ENCODE data around the gene STOML1.

The STOML1 gene

DNA sequence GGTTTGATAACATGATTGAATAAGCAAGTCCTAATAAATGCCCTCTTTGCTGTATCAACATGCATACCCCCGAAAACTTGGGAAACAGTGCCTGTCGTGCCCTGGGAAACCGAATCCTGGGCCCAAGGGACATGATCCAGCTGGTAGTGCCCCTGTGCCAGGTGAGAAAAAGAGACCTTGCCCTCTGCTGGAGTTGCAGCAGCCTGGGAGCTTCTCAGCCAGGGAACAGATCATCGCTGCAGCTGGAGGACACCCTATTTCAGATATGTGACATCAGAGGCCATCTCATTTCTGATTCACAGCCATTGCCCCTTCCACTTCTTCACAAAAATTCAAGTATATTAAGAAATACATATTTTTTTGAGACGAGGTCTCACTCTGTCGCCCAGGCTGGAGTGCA, 32.3 kb downstream of the STOML1 start:
- DNase-seq, result no peak

DNA sequence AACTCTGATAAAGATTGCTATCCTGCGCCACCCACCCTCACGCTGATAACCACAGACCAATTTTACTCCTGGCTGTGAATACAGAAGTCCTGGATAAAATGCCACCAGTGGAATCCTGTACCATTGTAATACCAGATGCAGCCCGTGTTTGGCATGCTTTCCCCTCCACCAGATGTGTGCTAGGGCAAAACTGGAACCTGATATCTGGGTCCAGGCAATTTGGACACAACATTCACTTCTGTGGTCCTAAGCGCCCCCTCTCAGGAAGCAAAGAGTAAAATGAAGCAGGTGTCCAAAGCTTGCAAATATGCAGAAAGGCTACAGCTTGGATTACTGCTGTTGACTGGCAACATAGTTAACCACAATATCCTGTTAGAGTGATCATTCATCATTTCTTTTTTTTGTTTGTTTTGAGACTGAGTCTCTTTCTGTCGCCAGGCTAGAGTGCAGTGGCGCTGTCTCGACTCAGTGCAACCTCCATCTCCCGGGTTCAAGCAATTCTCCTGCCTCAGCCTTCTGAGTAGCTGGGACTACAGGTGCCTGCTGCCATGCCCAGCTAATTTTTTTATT, 33.0 kb downstream of the STOML1 start:
- DNase-seq, result no peak

DNA sequence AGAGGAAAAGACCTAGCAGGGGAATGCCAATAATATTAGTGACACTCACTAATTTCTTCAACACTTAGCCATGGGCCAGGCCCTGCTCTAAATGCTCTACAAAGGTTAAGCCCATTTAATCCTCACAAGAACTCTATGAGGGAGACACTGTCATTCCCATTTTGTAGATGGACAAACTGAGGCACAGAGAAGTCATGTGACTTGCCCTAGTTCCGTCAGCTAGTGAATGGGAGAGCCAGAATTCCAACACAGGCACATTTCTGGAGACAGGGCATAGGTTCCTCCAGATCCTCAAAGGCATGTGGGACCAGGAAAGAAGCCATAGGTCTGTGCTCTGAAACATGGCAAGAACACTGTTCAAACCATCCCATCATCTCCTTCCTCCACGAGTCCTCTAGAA, 34.3 kb downstream of the STOML1 start:
- no peak for DNase-seq

DNA sequence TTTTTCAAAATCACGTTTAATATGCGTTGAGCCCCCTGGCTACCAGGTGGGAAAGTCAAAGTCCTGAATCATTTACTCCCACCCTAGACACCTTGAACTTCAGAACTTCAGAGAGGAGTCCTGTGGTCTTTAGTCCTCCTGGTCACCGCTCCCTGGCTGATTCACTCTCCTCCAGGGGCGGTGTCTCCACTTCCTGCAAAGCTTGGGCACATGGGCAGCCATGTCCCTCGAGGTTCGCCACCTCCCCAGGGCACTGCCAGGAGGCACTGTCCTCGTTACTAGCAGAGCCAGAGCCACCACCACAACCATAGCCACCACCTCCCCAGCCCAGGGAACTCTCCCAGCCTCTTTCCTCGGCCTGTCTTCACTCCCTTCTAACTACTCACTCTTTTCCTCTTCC, 34.8 kb downstream of the STOML1 start:
- no peak for DNase-seq

DNA sequence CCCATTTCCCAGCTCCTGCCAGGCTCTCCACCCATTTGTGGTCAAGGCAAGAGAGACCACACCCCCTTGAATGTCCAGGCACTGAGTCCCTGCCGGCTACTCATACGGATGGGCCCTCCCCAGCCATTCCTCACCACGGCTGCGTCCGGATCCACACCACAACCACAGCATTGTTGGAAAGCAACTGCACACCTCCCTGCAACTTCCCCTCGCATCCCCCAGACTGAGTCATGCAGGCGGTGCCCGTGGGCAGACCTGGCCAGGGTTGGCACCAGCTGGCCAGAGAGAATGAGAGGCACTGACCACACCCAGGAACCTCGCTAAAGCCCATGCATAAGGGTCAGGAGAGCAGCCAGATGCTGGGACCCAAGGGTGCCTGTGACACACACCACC, 35.4 kb downstream of the STOML1 start:
- no peak for DNase-seq

DNA sequence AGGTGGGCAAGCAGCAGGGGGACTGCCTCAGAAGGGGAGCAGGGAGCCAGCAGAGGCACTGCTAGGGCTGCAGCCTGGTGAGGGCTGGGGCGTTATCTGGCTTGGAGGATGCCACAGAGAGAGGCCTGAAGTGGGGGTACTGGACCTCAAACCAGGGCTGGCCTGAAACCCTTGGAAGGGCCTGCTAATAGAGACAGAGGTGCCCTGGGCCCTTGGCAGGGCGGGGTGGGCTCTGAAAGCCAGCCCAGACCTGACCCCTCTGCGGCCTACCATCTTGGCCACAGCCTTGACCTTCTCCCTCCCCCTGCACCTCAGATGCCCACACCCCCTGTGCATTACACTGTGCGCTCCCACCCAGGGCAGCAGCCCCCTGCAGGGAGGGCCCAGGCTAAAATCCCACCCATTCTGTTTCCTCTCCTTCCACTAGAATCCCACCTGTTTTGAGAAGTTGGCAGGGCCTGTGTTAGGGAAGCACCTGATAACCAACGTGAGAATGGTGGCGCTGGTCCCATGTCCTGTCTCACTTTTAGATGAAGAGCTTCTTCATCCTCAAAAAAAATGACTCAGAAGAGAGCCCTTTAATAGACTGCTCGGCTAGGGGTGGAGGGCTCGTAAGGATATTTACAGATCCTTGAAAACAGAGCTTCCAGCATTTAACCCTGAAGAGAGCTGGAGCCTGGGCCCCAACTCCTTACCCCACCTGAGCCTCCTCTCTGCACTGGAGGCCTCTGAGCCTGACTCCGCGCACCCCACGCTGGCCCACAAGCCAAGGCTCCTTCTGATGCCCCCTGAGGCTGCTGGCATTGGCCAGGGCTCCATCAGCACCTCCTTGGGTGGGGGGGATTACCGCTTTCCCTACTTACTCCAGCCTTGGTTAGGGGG, 36.0 kb downstream of the STOML1 start:
- DNase-seq, result no peak

DNA sequence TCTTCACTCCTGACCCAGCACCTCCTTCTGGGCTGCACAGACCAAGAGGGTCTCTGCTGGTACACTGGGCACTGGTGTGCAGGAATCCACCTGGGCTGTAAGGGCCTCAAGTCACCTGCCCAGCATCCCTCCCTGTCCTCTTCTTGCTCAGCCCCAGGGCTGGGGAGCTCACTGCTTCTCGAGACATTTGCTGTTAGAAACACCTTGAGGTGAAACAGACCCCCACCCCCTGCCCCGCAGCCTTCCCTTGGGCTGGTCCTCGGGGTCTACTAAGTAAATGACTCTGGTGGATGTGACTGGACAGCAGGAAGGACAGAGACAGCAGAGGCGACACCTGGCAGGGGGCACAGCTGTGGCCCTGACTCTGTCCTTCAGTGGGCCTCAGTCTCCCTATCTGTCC, 36.8 kb downstream of the STOML1 start:
- no peak for DNase-seq

DNA sequence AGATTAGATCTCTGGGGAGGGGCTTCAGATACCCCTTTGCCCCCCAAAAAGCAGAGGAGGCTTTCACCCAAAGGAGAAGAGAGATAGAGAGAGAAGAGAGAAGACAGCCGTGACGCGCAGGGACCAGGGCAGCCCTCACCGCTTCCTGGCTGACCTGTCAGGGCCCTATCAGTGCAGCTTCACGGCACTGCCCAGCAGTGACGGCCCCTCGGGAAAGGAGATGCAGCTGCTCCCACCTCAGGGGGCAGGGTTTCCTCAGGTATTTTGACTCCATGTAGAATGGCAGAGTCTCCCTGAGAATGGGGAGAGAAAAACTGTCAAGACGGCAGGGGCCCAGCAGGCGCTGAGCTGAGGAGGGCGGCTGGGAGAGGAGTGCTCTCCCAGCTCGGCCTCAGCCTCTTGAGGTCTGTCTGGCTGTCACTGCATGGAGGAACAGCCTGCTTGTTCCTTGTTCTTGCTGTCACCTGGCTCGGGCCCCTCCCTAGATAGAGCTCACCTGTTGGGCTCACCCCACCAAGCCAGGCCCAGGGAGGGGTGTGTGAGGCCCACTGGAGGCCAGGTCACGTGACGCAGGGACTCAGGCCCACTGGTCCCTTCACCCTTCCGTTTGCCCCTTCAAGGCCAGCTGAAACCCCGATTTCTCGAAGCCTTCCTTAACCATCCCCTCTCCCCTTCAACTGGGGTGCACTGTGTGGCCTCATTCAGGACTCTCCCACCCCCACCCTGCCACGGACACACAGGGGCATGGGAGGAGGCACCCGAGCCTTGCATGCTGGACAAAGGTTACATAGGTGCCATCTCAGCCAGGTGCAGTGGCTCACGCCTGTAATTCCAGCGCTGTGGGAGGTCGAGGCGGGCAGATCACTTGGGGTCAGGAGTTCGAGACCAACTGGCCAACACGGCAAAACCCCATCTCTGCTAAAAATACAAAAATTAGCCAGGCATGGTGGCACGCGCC, 37.6 kb downstream of the STOML1 start:
- no peak for DNase-seq

DNA sequence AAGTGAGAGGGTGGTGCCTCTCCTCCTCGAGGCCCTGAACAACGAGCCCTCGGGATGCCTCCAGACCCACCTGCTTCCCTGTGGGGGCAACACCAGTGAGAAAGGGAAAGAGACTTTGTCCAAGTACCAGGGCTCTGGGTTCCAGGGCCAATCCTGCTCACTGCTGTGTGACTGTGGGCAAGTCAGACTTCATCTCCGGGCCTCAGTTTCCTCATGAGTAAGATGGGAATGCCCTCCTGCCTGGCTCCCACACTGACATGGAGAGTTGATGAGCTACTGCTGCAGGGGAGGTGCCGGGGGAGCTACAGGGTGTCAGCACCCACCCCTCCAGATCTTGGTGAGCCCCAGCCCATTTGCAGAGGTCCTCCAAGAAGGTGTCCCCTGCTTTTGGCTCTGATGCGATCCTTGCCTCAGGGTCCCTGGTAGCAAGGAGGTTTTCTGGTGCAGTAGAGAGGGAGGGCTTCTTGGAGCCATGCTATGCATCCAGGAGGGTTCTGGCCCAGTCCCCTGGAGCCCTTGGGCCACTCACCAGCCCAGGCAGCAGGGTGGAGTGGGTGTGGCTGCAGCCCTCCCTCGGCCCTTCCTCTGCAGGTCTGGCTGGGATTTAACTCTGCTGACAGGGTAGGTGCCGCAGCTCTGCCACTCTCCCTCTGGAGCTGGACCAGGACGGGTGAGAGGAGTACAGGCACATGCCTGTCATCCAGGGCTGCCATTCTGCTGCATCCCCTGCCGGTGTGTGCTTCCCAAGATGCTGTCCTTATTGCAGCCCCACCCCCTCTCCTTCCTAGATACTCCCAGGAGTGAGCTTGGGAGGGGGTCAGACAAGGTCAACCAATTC, 39.0 kb downstream of the STOML1 start:
- no peak for DNase-seq

DNA sequence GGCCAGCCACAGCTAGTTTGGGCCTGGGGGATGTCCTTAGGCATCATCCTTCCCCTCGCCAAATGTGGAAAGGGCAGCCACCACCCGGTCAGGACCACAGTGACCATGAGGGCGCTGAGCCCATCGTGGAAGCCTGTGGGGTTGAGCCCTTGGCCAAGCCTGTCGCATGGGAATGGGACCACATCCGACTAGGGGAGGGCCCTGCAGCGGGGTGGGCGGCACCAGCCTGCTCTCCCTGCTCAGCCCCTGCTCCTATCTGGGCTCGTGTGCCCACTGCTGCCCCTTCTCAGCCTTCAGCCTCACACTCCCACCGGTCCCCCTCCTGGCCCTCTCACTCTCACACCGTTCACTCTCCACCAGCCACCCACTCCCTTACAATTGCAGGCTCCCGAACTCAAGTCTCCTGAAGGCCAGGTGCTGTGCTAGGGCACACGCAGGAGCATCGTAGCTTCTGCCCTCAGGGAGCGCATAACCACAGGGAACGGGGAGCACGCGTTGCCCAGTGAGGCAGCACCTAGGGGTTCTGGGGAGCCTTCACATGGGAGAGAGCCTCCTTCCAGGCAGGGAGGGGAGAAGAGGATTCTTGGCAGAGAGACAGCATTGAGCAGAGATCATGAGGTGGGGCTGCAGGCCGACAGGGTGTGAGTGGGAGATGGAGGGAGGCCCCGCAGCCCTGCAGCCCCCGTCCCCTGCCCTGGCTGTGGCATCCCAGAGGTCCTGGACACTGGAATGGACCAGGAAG, 39.8 kb downstream of the STOML1 start:
- no peak for DNase-seq

DNA sequence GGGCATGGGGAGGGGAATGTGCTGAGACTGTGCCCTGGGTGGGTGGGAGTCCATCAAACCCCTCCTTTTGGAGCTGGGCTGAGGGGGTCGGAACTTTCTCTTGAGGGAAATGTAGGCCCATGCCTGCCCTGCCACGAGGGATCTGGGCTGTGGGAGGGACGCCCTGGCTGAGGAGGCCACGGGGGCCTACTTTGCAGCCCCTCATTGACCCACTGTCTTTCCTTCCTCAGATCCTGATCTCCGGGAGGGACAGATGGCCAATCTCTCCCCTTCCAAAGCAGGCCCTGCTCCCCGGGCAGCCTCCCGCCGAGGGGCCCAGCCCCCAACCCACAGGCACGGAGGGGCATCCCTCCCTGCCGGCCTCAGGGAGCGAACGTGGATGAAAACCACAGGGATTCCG, 40.5 kb downstream of the STOML1 start:
- DNase-seq, result no peak

DNA sequence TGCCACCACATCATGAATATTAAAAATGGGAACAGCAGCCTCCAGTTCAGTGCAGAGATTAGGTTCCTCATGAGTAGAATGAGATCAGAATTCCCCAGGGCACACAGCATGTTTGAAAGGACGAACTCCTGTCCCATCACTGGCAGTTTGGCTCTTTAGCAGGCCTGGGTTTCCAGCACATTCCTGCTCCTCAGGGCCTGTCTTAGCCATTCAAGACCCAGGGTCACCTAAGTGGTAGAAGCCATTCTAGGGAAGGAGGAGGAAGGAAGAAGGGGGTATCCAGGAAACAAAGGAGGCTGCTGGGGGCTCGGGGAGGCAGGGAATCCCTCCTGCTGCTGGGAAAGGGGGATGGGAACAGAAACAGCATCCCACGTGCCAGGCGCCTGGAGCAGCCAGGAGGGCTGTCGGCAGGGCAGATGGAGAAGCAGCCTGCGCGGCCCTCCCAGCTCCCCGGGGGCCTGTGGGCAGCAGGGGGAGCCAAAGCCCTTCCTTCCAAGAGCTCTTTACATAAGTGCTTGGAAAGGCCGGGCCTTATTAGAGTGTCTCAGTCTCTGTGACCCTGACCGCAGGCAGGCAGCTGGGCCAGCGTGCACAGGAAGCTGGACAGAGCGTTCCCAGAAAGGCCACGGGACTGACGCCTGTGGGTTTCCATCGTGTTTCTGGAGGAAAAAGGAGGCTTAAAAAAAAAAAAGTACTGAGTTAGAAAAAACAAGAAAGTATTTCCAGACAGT, 41.1 kb downstream of the STOML1 start:
- peak; percentile 63 for DNase-seq

DNA sequence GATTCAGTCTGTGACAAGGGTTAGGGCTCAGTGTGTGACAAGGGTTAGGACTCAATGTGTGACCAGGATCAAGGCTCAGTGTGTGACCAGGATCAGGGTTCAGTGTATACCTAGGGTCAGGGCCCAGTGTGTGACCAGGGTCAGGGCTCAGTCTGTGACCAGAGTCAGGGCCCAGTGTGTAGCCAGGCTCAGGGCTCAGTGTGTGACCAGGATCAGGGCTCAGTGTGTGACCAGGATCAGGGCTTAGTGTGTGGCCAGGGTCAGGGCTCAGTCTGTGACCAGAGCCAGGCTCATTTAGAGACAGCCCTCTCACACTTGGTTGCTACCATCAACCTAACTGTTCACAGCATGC, 41.6 kb downstream of the STOML1 start:
- DNase-seq, result no peak

DNA sequence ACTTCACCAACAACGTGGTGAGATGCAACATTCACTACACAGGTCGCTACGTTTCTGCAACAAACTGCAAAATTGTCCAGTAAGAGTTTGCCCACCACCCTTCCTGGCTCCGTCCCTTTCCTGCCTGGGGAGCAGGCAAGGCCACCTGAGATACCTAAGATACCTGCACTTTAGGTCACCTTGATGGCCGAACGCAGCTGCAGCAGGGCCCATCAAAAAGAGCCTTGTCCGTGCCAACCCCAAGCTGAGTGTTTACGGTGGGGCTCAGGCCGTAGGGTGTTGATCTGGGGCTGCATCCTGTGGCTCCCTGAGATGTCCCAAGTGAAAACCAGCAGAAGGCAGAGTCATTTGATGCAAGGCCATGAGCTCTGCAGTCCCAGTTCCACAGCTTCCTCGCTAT, 42.6 kb downstream of the STOML1 start:
- no peak for DNase-seq

DNA sequence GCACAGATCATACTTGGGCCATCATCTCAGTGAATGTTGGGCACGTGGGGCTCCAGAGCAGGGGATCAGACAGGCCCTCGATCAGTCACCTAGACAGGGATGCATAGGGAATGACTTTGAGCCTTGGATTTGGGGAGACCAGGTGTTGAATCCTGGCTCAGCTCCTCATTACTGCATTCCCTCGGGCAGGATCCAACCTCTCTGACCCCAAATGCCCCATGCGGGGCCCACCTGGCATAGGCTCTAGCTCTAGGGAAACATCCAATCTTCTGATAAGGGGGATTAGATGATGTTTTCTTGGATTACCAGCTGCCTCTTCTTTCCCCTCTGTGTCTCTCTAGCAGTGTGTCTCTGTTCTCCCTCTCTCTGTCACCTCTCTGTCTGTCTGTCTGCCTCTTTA, 43.1 kb downstream of the STOML1 start:
- no peak for DNase-seq

DNA sequence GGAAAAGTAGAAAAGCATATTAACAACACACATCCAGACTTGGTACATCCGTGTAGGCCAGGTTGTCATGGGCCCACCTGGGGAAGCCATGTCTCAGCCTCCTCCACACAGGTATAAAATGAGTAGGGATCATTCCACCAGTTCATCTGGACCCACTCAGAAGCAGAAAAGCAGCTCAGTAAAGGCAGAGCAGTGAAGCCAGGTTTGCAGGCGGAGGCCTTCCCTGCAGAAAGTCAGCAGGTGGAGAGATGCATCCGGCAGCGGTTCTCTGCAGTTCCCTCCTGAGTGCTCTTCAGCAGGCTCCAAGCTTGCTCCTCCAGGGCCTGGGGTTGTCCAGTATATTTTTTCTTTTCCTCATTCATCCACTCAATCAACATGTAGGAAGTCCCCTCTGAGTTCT, 43.7 kb downstream of the STOML1 start:
- DNase-seq, result no peak

DNA sequence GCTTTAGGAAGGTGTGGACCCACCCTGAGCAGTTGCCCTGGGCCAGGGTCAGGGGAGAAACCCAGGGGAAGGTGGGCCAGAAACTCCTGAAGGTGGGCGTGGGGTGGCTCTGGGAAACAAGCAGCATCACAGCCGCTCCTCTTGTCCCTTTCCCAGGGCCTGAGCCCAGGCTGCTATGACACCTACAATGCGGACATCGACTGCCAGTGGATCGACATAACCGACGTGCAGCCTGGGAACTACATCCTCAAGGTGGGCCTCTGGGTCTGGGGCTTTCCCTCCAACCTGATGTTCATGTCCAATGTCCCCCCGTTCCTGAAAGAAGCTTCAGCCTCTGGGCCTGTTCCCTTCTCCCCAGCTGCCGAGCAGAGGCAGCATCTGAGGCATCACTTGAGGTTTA, 44.4 kb downstream of the STOML1 start:
- DNase-seq, result no peak

DNA sequence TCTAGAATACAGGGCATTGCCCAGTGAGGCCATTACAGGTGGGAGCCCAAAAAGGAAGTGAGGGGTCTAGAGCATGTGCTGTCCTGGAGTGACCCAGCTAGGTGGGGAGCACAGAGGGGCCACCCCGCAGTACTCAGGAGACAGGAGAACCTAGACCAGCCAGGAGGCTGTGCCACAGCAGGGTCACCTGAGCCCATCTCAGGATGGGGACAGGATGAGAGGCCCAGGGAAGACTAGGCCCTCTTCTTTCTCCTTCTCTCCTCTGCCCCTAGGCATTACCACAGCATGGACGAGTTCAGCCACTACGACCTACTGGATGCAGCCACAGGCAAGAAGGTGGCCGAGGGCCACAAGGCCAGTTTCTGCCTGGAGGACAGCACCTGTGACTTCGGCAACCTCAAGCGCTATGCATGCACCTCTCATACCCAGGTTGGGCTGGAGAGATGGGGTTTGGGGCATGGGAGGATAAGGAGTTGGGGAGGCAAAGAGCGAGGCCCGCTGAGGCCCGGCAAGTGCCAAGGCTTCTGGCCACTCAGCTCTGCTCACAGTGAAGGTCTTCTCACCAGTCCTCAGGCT, 45.2 kb downstream of the STOML1 start:
- DNase-seq, result no peak

DNA sequence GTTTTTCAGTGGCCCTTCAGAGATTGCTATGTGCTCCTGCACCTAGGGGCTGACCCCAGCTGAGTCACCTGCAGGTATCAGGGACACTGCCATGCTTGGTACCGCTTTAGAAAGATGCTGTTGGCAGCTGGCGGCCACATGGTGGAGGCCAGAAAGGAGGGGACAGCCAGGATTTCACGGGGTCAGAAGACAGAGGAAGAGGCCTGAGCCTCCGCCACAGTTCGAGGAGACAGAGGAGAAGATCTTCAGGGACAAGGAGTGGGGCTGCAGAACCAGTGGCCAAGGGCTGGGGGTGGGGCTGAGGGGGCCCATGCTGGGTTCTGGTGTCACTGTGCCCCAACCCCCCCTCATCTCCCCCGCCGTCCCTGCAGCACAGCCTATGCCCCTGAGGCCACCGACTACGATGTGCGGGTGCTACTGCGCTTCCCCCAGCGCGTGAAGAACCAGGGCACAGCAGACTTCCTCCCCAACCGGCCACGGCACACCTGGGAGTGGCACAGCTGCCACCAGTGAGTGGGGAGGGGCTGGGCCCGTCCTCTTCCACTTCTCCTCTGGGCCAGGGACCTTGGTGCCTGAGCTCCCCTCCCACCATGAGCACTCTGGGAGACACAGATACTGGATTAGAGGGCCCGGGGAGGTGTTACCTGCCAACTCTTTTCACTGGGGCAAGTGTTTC, 45.9 kb downstream of the STOML1 start:
- DNase-seq, result no peak

DNA sequence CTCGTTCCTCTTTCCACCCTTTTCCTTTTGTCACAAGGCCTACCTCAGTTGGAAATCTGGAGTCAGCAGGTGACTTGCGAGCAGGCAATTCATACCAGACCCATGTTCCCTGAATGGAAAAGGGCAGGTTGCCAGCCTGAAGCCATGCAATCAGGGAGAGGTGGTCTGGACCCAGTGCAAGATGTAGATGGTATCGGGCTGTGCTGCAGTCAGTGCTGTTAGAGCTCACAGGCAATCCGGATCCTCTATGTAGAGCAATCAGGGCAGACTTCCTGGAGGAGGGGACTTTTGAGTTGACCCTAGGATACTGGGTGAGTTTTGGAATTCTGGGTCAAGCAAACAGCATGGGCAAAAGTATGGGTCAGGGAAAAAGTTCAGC, 47.0 kb downstream of the STOML1 start:
- no peak for DNase-seq

Measured in stimulated activated CD4-positive, alpha-beta T cell treated with anti-CD3 and anti-CD28 coated beads, Interleukin-12 subunit alpha, Interleukin-12 subunit beta, amount 100 ng/mL, for 4 hours (primary cell).